HEK293 (cell line): Measurements from ENCODE around the gene ADGB.

Source experiments
- BCL11A ChIP-seq: fragments of 450-650 bp; formaldehyde crosslinking; IDR thresholded peaks from 2 replicates; pipeline ENCODE4 v1.5.1; 2016; ENCODE audit warnings: low read depth, missing biosample characterization, missing genetic modification characterization
- GLI4 ChIP-seq: fragments of 450-650 bp; formaldehyde crosslinking; IDR thresholded peaks from 2 replicates; pipeline ENCODE4 v1.5.1; 2016; ENCODE audit warnings: missing biosample characterization, missing genetic modification characterization
- HOXA7 ChIP-seq: sonication (generic); formaldehyde crosslinking; IDR thresholded peaks from 2 replicates; pipeline ENCODE4 v1.8.1; 2022; ENCODE audit warnings: missing genetic modification reagents, borderline replicate concordance
- MYNN ChIP-seq: fragments of 450-650 bp; formaldehyde crosslinking; IDR thresholded peaks from 2 replicates; pipeline ENCODE4 v1.5.1; 2016; ENCODE audit warnings: missing biosample characterization, missing genetic modification characterization, borderline replicate concordance
- ZIC2 ChIP-seq: fragments of 450-650 bp; formaldehyde crosslinking; IDR thresholded peaks from 2 replicates; pipeline ENCODE4 v1.5.1; 2016; ENCODE audit warnings: missing biosample characterization, missing genetic modification characterization
- ZNF274 ChIP-seq, 2 experiments: fragments of 200-500 bp in 1 of 2; fragments of 450-650 bp in 1 of 2; sonication (Bioruptor generic) in 1 of 2; formaldehyde crosslinking in 1 of 2; IDR thresholded peaks; 2 replicates each; pipeline versions ENCODE4 v1.5.1 to v1.6.1; 2014 to 2016; ENCODE audit warnings: borderline replicate concordance in 1 of 2, inconsistent platforms in 1 of 2, low read length in 1 of 2, missing biosample characterization in 1 of 2, missing genetic modification characterization in 1 of 2
- ZNF366 ChIP-seq: fragments of 450-650 bp; formaldehyde crosslinking; conservative IDR thresholded peaks from 2 replicates; pipeline ENCODE4 v1.5.1; 2016; ENCODE audit warnings: missing biosample characterization, missing genetic modification characterization
- ZNF521 ChIP-seq: fragments of 450-650 bp; formaldehyde crosslinking; IDR thresholded peaks from 2 replicates; pipeline ENCODE4 v1.5.1; 2017; ENCODE audit warnings: missing biosample characterization, mild to moderate bottlenecking, missing genetic modification characterization
- ZSCAN23 ChIP-seq: fragments of 450-650 bp; formaldehyde crosslinking; IDR thresholded peaks from 2 replicates; pipeline ENCODE4 v1.5.1; 2016; ENCODE audit warnings: missing biosample characterization, missing genetic modification characterization
- TF ChIP-seq, protein P1 (sequence below): fragments of 450-650 bp; formaldehyde crosslinking; IDR thresholded peaks from 2 replicates; pipeline ENCODE4 v1.5.1; 2016; ENCODE audit warnings: missing biosample characterization, missing genetic modification characterization
- TF ChIP-seq, protein P2 (sequence below): fragments of 450-650 bp; IDR thresholded peaks from 2 replicates; pipeline ENCODE4 v1.5.1; 2018; ENCODE audit warnings: missing biosample characterization, mild to moderate bottlenecking, missing genetic modification characterization
- TF ChIP-seq, protein P3 (sequence below): fragments of 450-650 bp; formaldehyde crosslinking; IDR thresholded peaks from 2 replicates; pipeline ENCODE4 v1.5.1; 2016; ENCODE audit warnings: missing biosample characterization, missing genetic modification characterization

DNA sequence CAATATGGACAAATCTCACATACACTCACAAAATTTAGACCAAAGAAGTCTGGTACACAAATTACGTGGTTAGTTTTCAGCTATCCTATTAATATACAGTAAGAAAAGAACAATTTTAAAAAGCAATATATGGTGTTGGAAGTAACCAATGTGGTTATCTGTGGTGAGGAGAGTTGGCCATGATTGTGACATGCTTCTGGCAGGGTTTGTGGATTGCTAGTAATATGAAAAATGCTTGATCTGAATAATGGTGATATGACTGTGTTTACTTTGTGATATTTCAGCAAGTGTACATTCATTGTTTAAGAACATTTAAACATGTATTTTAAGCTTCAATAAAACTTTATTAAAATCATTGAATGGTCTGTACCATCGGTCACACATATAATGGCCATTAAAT lies 99.1 kb downstream of the ADGB start:
- TF ChIP-seq ZNF521 (tag by site-specific recombination): no peak
- no peak for TF ChIP-seq ZNF274 (IDR thresholded peaks at IDR 0.05; ENCODE audit: low read length)
- no peak for TF ChIP-seq ZNF274 (tag by site-specific recombination; IDR thresholded peaks at IDR 0.05; ENCODE audit: borderline replicate concordance)
- no peak for TF ChIP-seq GLI4 (tag by site-specific recombination)
- TF ChIP-seq MYNN: no peak
- no peak for TF ChIP-seq ZNF366 (tag by site-specific recombination)
- TF ChIP-seq BCL11A (tag by site-specific recombination): no peak
- TF ChIP-seq, protein P1, sequence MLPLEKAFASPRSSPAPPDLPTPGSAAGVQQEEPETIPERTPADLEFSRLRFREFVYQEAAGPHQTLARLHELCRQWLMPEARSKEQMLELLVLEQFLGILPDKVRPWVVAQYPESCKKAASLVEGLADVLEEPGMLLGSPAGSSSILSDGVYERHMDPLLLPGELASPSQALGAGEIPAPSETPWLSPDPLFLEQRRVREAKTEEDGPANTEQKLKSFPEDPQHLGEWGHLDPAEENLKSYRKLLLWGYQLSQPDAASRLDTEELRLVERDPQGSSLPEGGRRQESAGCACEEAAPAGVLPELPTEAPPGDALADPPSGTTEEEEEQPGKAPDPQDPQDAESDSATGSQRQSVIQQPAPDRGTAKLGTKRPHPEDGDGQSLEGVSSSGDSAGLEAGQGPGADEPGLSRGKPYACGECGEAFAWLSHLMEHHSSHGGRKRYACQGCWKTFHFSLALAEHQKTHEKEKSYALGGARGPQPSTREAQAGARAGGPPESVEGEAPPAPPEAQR (tag by site-specific recombination): no peak
- TF ChIP-seq, protein P2, sequence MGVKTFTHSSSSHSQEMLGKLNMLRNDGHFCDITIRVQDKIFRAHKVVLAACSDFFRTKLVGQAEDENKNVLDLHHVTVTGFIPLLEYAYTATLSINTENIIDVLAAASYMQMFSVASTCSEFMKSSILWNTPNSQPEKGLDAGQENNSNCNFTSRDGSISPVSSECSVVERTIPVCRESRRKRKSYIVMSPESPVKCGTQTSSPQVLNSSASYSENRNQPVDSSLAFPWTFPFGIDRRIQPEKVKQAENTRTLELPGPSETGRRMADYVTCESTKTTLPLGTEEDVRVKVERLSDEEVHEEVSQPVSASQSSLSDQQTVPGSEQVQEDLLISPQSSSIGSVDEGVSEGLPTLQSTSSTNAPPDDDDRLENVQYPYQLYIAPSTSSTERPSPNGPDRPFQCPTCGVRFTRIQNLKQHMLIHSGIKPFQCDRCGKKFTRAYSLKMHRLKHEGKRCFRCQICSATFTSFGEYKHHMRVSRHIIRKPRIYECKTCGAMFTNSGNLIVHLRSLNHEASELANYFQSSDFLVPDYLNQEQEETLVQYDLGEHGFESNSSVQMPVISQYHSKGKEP (tag by site-specific recombination): no peak
- no peak for TF ChIP-seq ZSCAN23
- no peak for TF ChIP-seq HOXA7 (CRISPR knock-in tag)
- TF ChIP-seq ZIC2 (tag by site-specific recombination): no peak
- TF ChIP-seq, protein P3, sequence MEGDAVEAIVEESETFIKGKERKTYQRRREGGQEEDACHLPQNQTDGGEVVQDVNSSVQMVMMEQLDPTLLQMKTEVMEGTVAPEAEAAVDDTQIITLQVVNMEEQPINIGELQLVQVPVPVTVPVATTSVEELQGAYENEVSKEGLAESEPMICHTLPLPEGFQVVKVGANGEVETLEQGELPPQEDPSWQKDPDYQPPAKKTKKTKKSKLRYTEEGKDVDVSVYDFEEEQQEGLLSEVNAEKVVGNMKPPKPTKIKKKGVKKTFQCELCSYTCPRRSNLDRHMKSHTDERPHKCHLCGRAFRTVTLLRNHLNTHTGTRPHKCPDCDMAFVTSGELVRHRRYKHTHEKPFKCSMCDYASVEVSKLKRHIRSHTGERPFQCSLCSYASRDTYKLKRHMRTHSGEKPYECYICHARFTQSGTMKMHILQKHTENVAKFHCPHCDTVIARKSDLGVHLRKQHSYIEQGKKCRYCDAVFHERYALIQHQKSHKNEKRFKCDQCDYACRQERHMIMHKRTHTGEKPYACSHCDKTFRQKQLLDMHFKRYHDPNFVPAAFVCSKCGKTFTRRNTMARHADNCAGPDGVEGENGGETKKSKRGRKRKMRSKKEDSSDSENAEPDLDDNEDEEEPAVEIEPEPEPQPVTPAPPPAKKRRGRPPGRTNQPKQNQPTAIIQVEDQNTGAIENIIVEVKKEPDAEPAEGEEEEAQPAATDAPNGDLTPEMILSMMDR (tag by site-specific recombination): no peak
